Caco-2 (cell line): ENCODE data around the gene TARS1. TPM values are rescaled to one million over a fixed set of nuclear protein-coding genes. Genes with fewer than 3 reads are reported as not detected.

Source experiments
- BruUV-seq: library from RNA; stranded (reverse); fragments of 400-500 nt; replicated peaks from 2 replicates; lab custom pipeline; 2021; lab: Mats Ljungman, UMichigan
- CTCF ChIA-PET: fragments of 300-600 bp; sonication (Branson Sonifier 250); formaldehyde crosslinking; loops from one replicate; lab custom pipeline; 2022; ENCODE audit warnings: antibody characterized with exemption; lab: Charles Lee
- POLR2A ChIA-PET: fragments of 300-600 bp; sonication (Branson Sonifier 250); formaldehyde crosslinking; loops from one replicate; lab custom pipeline; 2022; ENCODE audit warnings: antibody characterized with exemption; lab: Charles Lee
- DNase-seq, 2 experiments: peaks; one replicate each; pipeline versions ENCODE4 v3.0.0 to v3.0.0-alpha.2; 2020 to 2022
- H3K27me3 ChIP-seq: replicated peaks from 2 replicates; pipeline ENCODE4 v1.6.0; 2011; ENCODE audit warnings: low read length; ENCODE audit not compliant: control insufficient read depth, insufficient read depth
- H3K36me3 ChIP-seq: 2 replicates; pipeline ENCODE4 v1.5.1; 2011; ENCODE audit warnings: low read length; ENCODE audit not compliant: control insufficient read depth, insufficient read depth
- H3K4me1 ChIP-seq: fragments of 250-450 bp; sonication (Bioruptor Pico); 2 replicates; pipeline ENCODE4 v1.5.1; 2020; ENCODE audit warnings: mild to moderate bottlenecking
- H3K4me3 ChIP-seq: 2 replicates; pipeline ENCODE4 v1.5.1; 2011; ENCODE audit warnings: low read depth, mild to moderate bottlenecking, control low read depth, low read length
- H3K9me3 ChIP-seq: fragments of 250-450 bp; sonication (Bioruptor Pico); 2 replicates; pipeline ENCODE4 v1.5.1; 2020; ENCODE audit warnings: mild to moderate bottlenecking, moderate library complexity
- H3K27ac Mint-ChIP-seq: one replicate; pipeline ENCODE4 v1.8.0; 2022; ENCODE audit warnings: mixed read lengths; ENCODE audit not compliant: unreplicated experiment
- H3K27me3 Mint-ChIP-seq: one replicate; pipeline ENCODE4 v1.8.0; 2022; ENCODE audit warnings: mixed read lengths; ENCODE audit not compliant: insufficient read depth, unreplicated experiment
- H3K36me3 Mint-ChIP-seq: one replicate; pipeline ENCODE4 v1.8.0; 2022; ENCODE audit warnings: mild to moderate bottlenecking, mixed read lengths; ENCODE audit not compliant: insufficient read depth, unreplicated experiment
- H3K4me1 Mint-ChIP-seq: one replicate; pipeline ENCODE4 v1.8.0; 2022; ENCODE audit warnings: low read depth, mixed read lengths; ENCODE audit not compliant: unreplicated experiment
- H3K4me3 Mint-ChIP-seq: one replicate; pipeline ENCODE4 v1.8.0; 2022; ENCODE audit warnings: mild to moderate bottlenecking, moderate library complexity, mixed read lengths; ENCODE audit not compliant: unreplicated experiment
- H3K9me3 Mint-ChIP-seq: one replicate; pipeline ENCODE4 v1.8.0; 2022; ENCODE audit warnings: mixed read lengths; ENCODE audit not compliant: unreplicated experiment
- CTCF ChIP-seq, 2 experiments: fragments of 200-600 bp in 1 of 2; IDR thresholded peaks; 1 replicate in 1 of 2; 2 replicates in 1 of 2; pipeline versions ENCODE4 v1.5.1 to v1.8.0; 2011 to 2022; ENCODE audit warnings: antibody characterized with exemption in 1 of 2, control low read depth in 1 of 2, inconsistent platforms in 1 of 2, low read depth in 1 of 2, low read length in 1 of 2, mild to moderate bottlenecking in 1 of 2, moderate library complexity in 1 of 2; ENCODE audit not compliant: insufficient read depth in 1 of 2, severe bottlenecking in 1 of 2, unreplicated experiment in 1 of 2
- intact Hi-C: fragments of 100-400 bp; cut with micrococcal nuclease; formaldehyde crosslinking; loops from one replicate; pipeline ENCODE4 v1.10.0; 2022; ENCODE audit not compliant: unreplicated experiment
- total RNA-seq: library from RNA; stranded (reverse); gene quantifications from 2 replicates; pipeline ENCODE4 v1.2.3, GENCODE V29; 2022

Gene TARS1
- total RNA-seq, 1 experiment from 2014 or later, result 288 TPM

- ChIA-PET CTCF (no interaction called here), POLR2A (no interaction called here)
- Mint-ChIP-seq H3K4me1 (no peaks in the 10 kb centered on the region), H3K9me3 (no peaks in the 10 kb centered on the region), H3K4me3 (no peak overlapping the region), H3K27me3 (no peaks in the 10 kb centered on the region), H3K36me3 (peaks cover 64% of the 10 kb centered on the region), H3K27ac (no peak overlapping the region)
- Histone ChIP-seq H3K9me3 (peaks cover 6% of the 10 kb centered on the region; the same call in 1 of the 2 replicates), H3K4me1 (no peaks in the 10 kb centered on the region), H3K27me3 (no peaks in the 10 kb centered on the region), H3K4me3 (no peak overlapping the region), H3K36me3 (no peaks in the 10 kb centered on the region; the same call in 1 of the 2 replicates)
- no TSS peak for BruUV-seq
- intact Hi-C loops, result no loop called here
- no peak for TF ChIP-seq CTCF (IDR thresholded peaks at IDR 0.05; ENCODE audit: insufficient read depth in 1 of 2, low read depth in 1 of 2, low read length in 1 of 2, severe bottlenecking in 1 of 2, unreplicated experiment in 1 of 2)
- DNase-seq, result no peak
Observed at GRCh38 chr5:33475706-33476105, 34.9 kb downstream of the TARS1 start.

- BruUV-seq, result no TSS peak
- peaks cover 6% of the 10 kb centered on the region; the same call in 1 of the 2 replicates for H3K9me3 ChIP-seq
- no peak overlapping the region for H3K4me3 ChIP-seq
- no peak overlapping the region for H3K4me3 Mint-ChIP-seq
- H3K27me3 ChIP-seq, result no peaks in the 10 kb centered on the region
- no peak for DNase-seq
- ChIA-PET POLR2A (no interaction called here), CTCF (no interaction called here)
- no peak for TF ChIP-seq CTCF (IDR thresholded peaks at IDR 0.05; ENCODE audit: insufficient read depth in 1 of 2, low read depth in 1 of 2, low read length in 1 of 2, severe bottlenecking in 1 of 2, unreplicated experiment in 1 of 2)
- no peaks in the 10 kb centered on the region for H3K4me1 Mint-ChIP-seq
- peaks cover 51% of the 10 kb centered on the region for H3K36me3 Mint-ChIP-seq
- H3K36me3 ChIP-seq, result no peaks in the 10 kb centered on the region
- no peak overlapping the region for H3K27ac Mint-ChIP-seq
- no peaks in the 10 kb centered on the region for H3K4me1 ChIP-seq
- intact Hi-C loops, result no loop called here
- H3K27me3 Mint-ChIP-seq, result no peaks in the 10 kb centered on the region
- no peaks in the 10 kb centered on the region for H3K9me3 Mint-ChIP-seq
Observed at GRCh38 chr5:33476992-33477391, 36.2 kb downstream of the TARS1 start.

GRCh38 chr5:33477816-33478215 lies 37.1 kb downstream of the TARS1 start:
- H3K36me3 ChIP-seq, result no peaks in the 10 kb centered on the region
- POLR2A ChIA-PET, result no interaction called here
- Mint-ChIP-seq H3K4me3 (no peak overlapping the region), H3K27ac (no peak overlapping the region), H3K4me1 (no peaks in the 10 kb centered on the region), H3K9me3 (no peaks in the 10 kb centered on the region), H3K27me3 (no peaks in the 10 kb centered on the region), H3K36me3 (peaks cover 43% of the 10 kb centered on the region)
- no peak overlapping the region for H3K4me3 ChIP-seq
- no peak for TF ChIP-seq CTCF (IDR thresholded peaks at IDR 0.05; ENCODE audit: insufficient read depth in 1 of 2, low read depth in 1 of 2, low read length in 1 of 2, severe bottlenecking in 1 of 2, unreplicated experiment in 1 of 2)
- intact Hi-C loops, result no loop called here
- CTCF ChIA-PET, result no interaction called here
- DNase-seq, result no peak
- peaks cover 6% of the 10 kb centered on the region; the same call in 1 of the 2 replicates for H3K9me3 ChIP-seq
- no peaks in the 10 kb centered on the region for H3K4me1 ChIP-seq
- no TSS peak for BruUV-seq
- no peaks in the 10 kb centered on the region for H3K27me3 ChIP-seq
